ENCODE measurements around the gene UBE2QL1.

DNA sequence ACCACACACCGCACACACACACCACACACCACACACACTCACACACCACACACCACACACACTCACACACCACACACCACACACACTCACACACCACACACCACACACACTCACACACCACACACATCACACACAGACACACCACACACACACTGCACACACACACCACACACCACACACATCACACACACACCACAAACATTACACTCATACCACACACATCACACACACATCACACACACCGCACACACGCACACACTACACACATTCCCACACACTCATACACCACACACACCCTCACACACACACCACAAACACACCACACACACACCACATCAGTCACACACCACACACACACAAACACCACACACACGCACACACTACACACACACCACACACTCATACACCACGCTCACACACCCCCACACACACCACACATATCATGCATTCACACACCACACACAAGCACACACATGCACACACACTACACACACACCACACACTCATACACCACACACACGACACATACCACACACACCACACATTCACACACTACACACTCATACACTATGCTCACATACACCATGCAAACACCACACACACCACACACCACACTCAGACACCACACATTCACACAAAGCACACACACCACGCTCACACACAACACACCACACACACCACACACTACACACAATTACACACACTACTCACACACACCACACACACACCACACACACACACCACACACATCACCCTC lies 1.1 kb upstream of the UBE2QL1 start:
- TF ChIP-seq POLR2AphosphoS5 (IDR thresholded peaks at IDR 0.05) (no peak), CTCF (IDR thresholded peaks at IDR 0.05) (no peak)

Measured in transverse colon (tissue), 4 donors.